HepG2 (cell line): Measurements from ENCODE around the gene PIP5K1C. TPM values are rescaled to one million over a fixed set of nuclear protein-coding genes. Genes with fewer than 3 reads are reported as not detected.
"Not testable (repeated sequence)": the region's sequence is repeated elsewhere in the genome, so short reads cannot be mapped to it uniquely, and the experiment has no call there.

Source experiments
- ATAC-seq: fragments of 200-7000 bp; cut with Tn5 transposase; 3 replicates; pipeline ENCODE4 v1.9.1; 2020; ENCODE audit warnings: mild to moderate bottlenecking, moderate library complexity
- BruUV-seq: library from RNA; stranded (reverse); fragments of 400-500 nt; replicated peaks from 2 replicates; lab custom pipeline; 2021; lab: Mats Ljungman, UMichigan
- CTCF ChIA-PET: fragments of 300-600 bp; formaldehyde crosslinking; extraction: SDS; loops from one replicate; lab custom pipeline; 2021; ENCODE audit warnings: low total read pairs, inconsistent platforms, low intra/inter-chr PET ratio; lab: Yijun Ruan, JAX
- POLR2A ChIA-PET: fragments of 350-600 bp; sonication (Branson Sonifier 250); formaldehyde crosslinking; loops from one replicate; lab custom pipeline; 2020; ENCODE audit warnings: antibody characterized with exemption, inconsistent platforms; lab: Yijun Ruan, JAX
- DNase-seq: peaks from one replicate; pipeline ENCODE4 v3.0.0-alpha.2; 2015; ENCODE audit warnings: low spot score
- FAIRE-seq: peaks from 3 replicates; lab custom pipeline; 2011; peaks lifted over from hg19 to GRCh38; lab: Jason Lieb, UNC
- H2AFZ ChIP-seq: one replicate; pipeline ENCODE4 v1.6.1; 2011; ENCODE audit warnings: low read length, inconsistent platforms
- H3K27ac ChIP-seq: fragments of 300-600 bp; 3 replicates; pipeline ENCODE4 v1.8.0; 2011; ENCODE audit warnings: mixed run types, mild to moderate bottlenecking, mixed read lengths, low read length, inconsistent platforms; ENCODE audit not compliant: insufficient read depth; ENCODE audit errors: extremely low read length
- H3K27me3 ChIP-seq, 2 experiments: fragments of 200-600 bp in 1 of 2; 2 replicates in 1 of 2; 3 replicates in 1 of 2; pipeline versions ENCODE4 v1.6.0 to v1.8.0; 2011; ENCODE audit warnings: low read length in 2 of 2, mild to moderate bottlenecking in 2 of 2, moderate library complexity in 2 of 2, inconsistent platforms in 1 of 2; ENCODE audit not compliant: insufficient read depth in 2 of 2, control insufficient read depth in 1 of 2
- H3K36me3 ChIP-seq, 2 experiments: fragments of 200-600 bp in 1 of 2; replicated peaks in 1 of 2; 2 replicates in 1 of 2; 3 replicates in 1 of 2; pipeline versions ENCODE4 v1.5.1 to v1.8.0; 2011; ENCODE audit warnings: low read length in 2 of 2, inconsistent platforms in 1 of 2; ENCODE audit not compliant: insufficient read depth in 2 of 2, control insufficient read depth in 1 of 2
- H3K4me1 ChIP-seq: 2 replicates; pipeline ENCODE4 v1.5.1; 2012; ENCODE audit warnings: low read length, inconsistent platforms; ENCODE audit not compliant: insufficient read depth
- H3K4me2 ChIP-seq: 2 replicates; pipeline ENCODE4 v1.6.0; 2011; ENCODE audit warnings: low read depth, low read length, inconsistent platforms
- H3K4me3 ChIP-seq, 3 experiments: fragments of 200-600 bp in 1 of 3; sonication (generic), shearing (Covaris generic) in 1 of 3; replicated peaks in 1 of 3; 2 replicates each; pipeline ENCODE4 v1.5.1; 2011 to 2016; ENCODE audit warnings: low read length in 3 of 3, inconsistent platforms in 2 of 3, low read depth in 2 of 3, mild to moderate bottlenecking in 2 of 3, control low read depth in 1 of 3, mixed read lengths in 1 of 3; ENCODE audit not compliant: insufficient read depth in 1 of 3
- H3K79me2 ChIP-seq: one replicate; pipeline ENCODE4 v1.6.1; 2011; ENCODE audit warnings: low read length, inconsistent platforms; ENCODE audit not compliant: insufficient read depth
- H3K9ac ChIP-seq: 2 replicates; pipeline ENCODE4 v1.6.0; 2011; ENCODE audit warnings: mild to moderate bottlenecking, low read depth, low read length, inconsistent platforms; ENCODE audit not compliant: insufficient read depth
- H3K9me3 ChIP-seq: 2 replicates; pipeline ENCODE4 v1.5.1; 2012; ENCODE audit warnings: mild to moderate bottlenecking, low read length
- H4K20me1 ChIP-seq: 2 replicates; pipeline ENCODE4 v1.6.0; 2011; ENCODE audit warnings: inconsistent platforms, mild to moderate bottlenecking, low read length, moderate library complexity; ENCODE audit not compliant: insufficient read depth
- ZNF121 ChIP-seq: sonication (generic); formaldehyde crosslinking; IDR thresholded peaks from 2 replicates; pipeline ENCODE4 v1.5.0; 2020; ENCODE audit warnings: mild to moderate bottlenecking, missing genetic modification reagents
- ZNF441 ChIP-seq: sonication (generic); formaldehyde crosslinking; IDR thresholded peaks from 2 replicates; pipeline ENCODE4 v1.7.0; 2021; ENCODE audit warnings: missing genetic modification reagents, borderline replicate concordance
- WGBS: methylation state at CpG from one replicate; pipeline ENCODE4 v1.1.6; 2017; ENCODE audit warnings: low lambda C conversion rate; 5-methylcytosine and 5-hydroxymethylcytosine counted together
- in situ Hi-C: cut with HindIII; loops from 2 replicates; pipeline ENCODE4 v1.10.0; 2017; ENCODE audit warnings: low pct_unique_long_range_greater_than_20kb; ENCODE audit not compliant: extremely low pct_ligation_motif_present
- intact Hi-C: fragments of 100-400 bp; cut with micrococcal nuclease; formaldehyde crosslinking; loops from one replicate; pipeline ENCODE4 v1.10.0; 2022; ENCODE audit not compliant: unreplicated experiment
- polyA plus RNA-seq, 8 experiments: library from polyadenylated mRNA; depleted of rRNA in 3 of 8; stranded (reverse) in 7 of 8; unstranded in 1 of 8; fragments of >200 nt; fragmentation: Illumina TruSeq in 4 of 8; extraction: Trizol in 4 of 8; gene quantifications; 2 replicates each; pipeline versions ENCODE4 v1.2.1 to v1.2.3, GENCODE V29; 2011 to 2016; ENCODE audit warnings: low read depth in 4 of 8, missing spikeins in 1 of 8, mixed read lengths in 1 of 8; ENCODE audit not compliant: insufficient read depth in 1 of 8
- total RNA-seq, 5 experiments: library from RNA; depleted of rRNA; stranded (reverse); fragments of >200 nt; fragmentation: Illumina TruSeq; extraction: Trizol; gene quantifications; 2 replicates each; pipeline ENCODE4 v1.2.3, GENCODE V29; 2016; ENCODE audit warnings: low read depth in 1 of 5

PIP5K1C gene
- total and polyA plus RNA-seq, 2 of the 13 experiments (the other 11 are each of a cell fraction or from before 2014, with no cell fraction given) = 3.6 to 4.3 TPM

DNA sequence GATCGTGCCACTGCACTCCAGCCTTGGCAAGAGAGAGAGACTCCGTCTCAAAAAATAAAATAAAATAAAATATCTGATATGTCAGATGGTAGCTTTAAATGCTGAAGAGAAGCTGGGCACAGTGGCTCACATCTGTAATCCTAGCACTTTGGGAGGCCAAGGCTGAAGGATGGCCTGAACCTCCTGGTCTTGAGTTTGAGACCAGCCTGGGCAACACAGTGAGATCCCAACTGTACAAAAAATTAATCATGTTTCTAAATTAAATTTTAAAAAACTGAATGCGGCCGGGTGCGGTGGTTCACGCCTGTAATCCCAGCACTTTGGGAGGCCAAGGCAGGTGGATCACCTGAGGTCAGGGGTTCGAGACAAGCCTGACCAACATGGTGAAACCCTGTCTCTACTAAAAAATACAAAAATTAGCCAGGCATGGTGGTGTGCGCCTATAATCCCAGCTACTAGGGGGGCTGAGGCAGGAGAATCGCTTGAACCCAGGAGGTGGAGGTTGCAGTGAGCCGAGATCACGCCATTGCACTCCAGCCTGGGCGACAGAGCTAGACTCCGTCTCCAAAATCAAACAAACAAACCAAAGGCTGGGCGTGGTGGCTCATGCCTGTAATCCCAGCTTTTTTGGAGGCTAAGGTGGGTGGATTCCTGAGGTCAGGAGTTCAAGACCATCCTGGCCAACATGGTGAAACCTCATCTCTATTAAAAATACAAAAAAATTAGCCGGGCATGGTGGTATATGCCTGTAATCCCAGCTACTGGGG is 116.0 kb downstream of the PIP5K1C start:
- H3K4me3 ChIP-seq, H3K9ac ChIP-seq, ATAC-seq, H3K79me2 ChIP-seq, in situ Hi-C loops, CTCF ChIA-PET, POLR2A ChIA-PET, intact Hi-C loops, FAIRE-seq, H3K4me2 ChIP-seq, H3K9me3 ChIP-seq, H2AFZ ChIP-seq, BruUV-seq, DNase-seq, H3K27ac ChIP-seq, H4K20me1 ChIP-seq, H3K36me3 ChIP-seq: not testable (repeated sequence)
- 52% methylated on average over 15 of the region's 15 CpGs for WGBS
- peaks cover 2 to 21% of the 10 kb centered on the region in 2 experiments; a peak in 3 of 5 replicates for H3K27me3 ChIP-seq
- H3K4me1 ChIP-seq = peaks cover 13% of the 10 kb centered on the region; the same call in 1 of the 2 replicates
- peak; percentile 25; the same call in 1 of the 2 replicates for TF ChIP-seq ZNF121
- TF ChIP-seq ZNF441 (CRISPR knock-in tag) = peak; percentile 92; the same call in 1 of the 2 replicates

DNA sequence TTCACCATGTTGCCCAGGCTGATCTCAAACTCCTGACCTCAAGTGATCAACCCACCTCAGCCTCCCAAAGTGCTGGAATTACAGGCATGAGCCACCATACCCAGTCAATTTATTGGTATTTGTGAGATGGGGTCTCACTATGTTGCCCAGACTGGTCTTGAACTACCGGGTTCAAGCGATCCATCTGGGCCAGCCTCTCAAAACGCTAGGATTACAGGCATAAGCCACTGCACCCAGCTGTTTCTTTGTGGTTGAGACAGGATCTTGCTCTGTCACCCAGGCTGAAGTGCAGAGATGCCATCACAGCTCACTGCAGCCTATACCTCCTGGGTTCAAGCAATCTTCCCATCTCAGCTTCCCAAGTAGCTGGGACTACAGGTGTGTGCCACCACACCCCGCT is 118.5 kb downstream of the PIP5K1C start:
- H3K36me3 ChIP-seq, BruUV-seq, H3K9ac ChIP-seq, DNase-seq, H4K20me1 ChIP-seq, ATAC-seq, intact Hi-C loops, in situ Hi-C loops, FAIRE-seq, H2AFZ ChIP-seq, H3K4me3 ChIP-seq, CTCF ChIA-PET, H3K9me3 ChIP-seq, H3K4me2 ChIP-seq, H3K79me2 ChIP-seq, H3K27ac ChIP-seq: not testable (repeated sequence)
- POLR2A ChIA-PET = interaction anchor here (0.6 kb wide), 1 partner anchor 314 kb away, joined by 3 read pairs; no protein-coding TSS in a partner anchor
- Histone ChIP-seq H3K4me1 (peaks cover 14% of the 10 kb centered on the region; the same call in 1 of the 2 replicates), H3K27me3 (peaks cover 2 to 15% of the 10 kb centered on the region in 2 experiments; a peak in 3 of 5 replicates)
- 73% methylated on average over 1 of the region's 4 CpGs for WGBS

Other genes with a start within 250 kb of the PIP5K1C start
- 47.4 and 70.6 TPM in 2 replicates for gene SMIM24, start 219.9 kb downstream of the PIP5K1C start, total RNA-seq (2016; rRNA removed; fragmentation: Illumina TruSeq; extraction: Trizol)
- gene SMIM24, start 219.9 kb downstream of the PIP5K1C start, polyA plus RNA-seq (2011; rRNA removed) = 9.0 and 11.2 TPM in 2 replicates
- gene SMIM44, start 217.0 kb downstream of the PIP5K1C start, total RNA-seq (2016; rRNA removed; fragmentation: Illumina TruSeq; extraction: Trizol) = not detected in 2 replicates
- gene SMIM44, start 217.0 kb downstream of the PIP5K1C start, polyA plus RNA-seq (2011; rRNA removed) = not detected in 2 replicates
- gene DOHH, start 199.8 kb downstream of the PIP5K1C start, total RNA-seq (2016; rRNA removed; fragmentation: Illumina TruSeq; extraction: Trizol) = 10.3 and 13.7 TPM in 2 replicates
- 3.5 and 4.8 TPM in 2 replicates for gene DOHH, start 199.8 kb downstream of the PIP5K1C start, polyA plus RNA-seq (2011; rRNA removed)
- gene FZR1, start 194.2 kb downstream of the PIP5K1C start, total RNA-seq (2016; rRNA removed; fragmentation: Illumina TruSeq; extraction: Trizol) = 18.3 and 29.0 TPM in 2 replicates
- 30.8 and 39.2 TPM in 2 replicates for gene FZR1, start 194.2 kb downstream of the PIP5K1C start, polyA plus RNA-seq (2011; rRNA removed)
- not detected in 2 replicates for gene TEKTIP1, start 161.3 kb downstream of the PIP5K1C start, total RNA-seq (2016; rRNA removed; fragmentation: Illumina TruSeq; extraction: Trizol)
- not detected in 2 replicates for gene TEKTIP1, start 161.3 kb downstream of the PIP5K1C start, polyA plus RNA-seq (2011; rRNA removed)
- 14.0 and 29.1 TPM in 2 replicates for gene MFSD12, start 142.9 kb downstream of the PIP5K1C start, total RNA-seq (2016; rRNA removed; fragmentation: Illumina TruSeq; extraction: Trizol)
- 27.2 and 37.0 TPM in 2 replicates for gene MFSD12, start 142.9 kb downstream of the PIP5K1C start, polyA plus RNA-seq (2011; rRNA removed)
- gene HMG20B, start 127.5 kb downstream of the PIP5K1C start, total RNA-seq (2016; rRNA removed; fragmentation: Illumina TruSeq; extraction: Trizol) = 23.0 and 29.2 TPM in 2 replicates
- 23.9 and 24.8 TPM in 2 replicates for gene HMG20B, start 127.5 kb downstream of the PIP5K1C start, polyA plus RNA-seq (2011; rRNA removed)
- not detected in 2 replicates for gene GIPC3, start 115.0 kb downstream of the PIP5K1C start, total RNA-seq (2016; rRNA removed; fragmentation: Illumina TruSeq; extraction: Trizol)
- gene GIPC3, start 115.0 kb downstream of the PIP5K1C start, polyA plus RNA-seq (2011; rRNA removed) = 0.05 and 0.08 TPM in 2 replicates
- not detected in 2 replicates for gene TBXA2R, start 93.6 kb downstream of the PIP5K1C start, total RNA-seq (2016; rRNA removed; fragmentation: Illumina TruSeq; extraction: Trizol)
- gene TBXA2R, start 93.6 kb downstream of the PIP5K1C start, polyA plus RNA-seq (2011; rRNA removed) = 0.05 and 0.09 TPM in 2 replicates
- gene CACTIN, start 73.7 kb downstream of the PIP5K1C start, total RNA-seq (2016; rRNA removed; fragmentation: Illumina TruSeq; extraction: Trizol) = 11.1 and 16.6 TPM in 2 replicates
- gene CACTIN, start 73.7 kb downstream of the PIP5K1C start, polyA plus RNA-seq (2011; rRNA removed) = 10.0 and 11.5 TPM in 2 replicates
- gene TJP3, start 7.9 kb upstream of the PIP5K1C start, total RNA-seq (2016; rRNA removed; fragmentation: Illumina TruSeq; extraction: Trizol) = 20.6 and 21.5 TPM in 2 replicates
- 2.3 and 3.3 TPM in 2 replicates for gene TJP3, start 7.9 kb upstream of the PIP5K1C start, polyA plus RNA-seq (2011; rRNA removed)
- gene APBA3, start 61.2 kb upstream of the PIP5K1C start, total RNA-seq (2016; rRNA removed; fragmentation: Illumina TruSeq; extraction: Trizol) = 12.9 and 14.3 TPM in 2 replicates
- gene APBA3, start 61.2 kb upstream of the PIP5K1C start, polyA plus RNA-seq (2011; rRNA removed) = 14.2 and 18.7 TPM in 2 replicates
- 66.9 and 85.6 TPM in 2 replicates for gene MRPL54, start 62.2 kb upstream of the PIP5K1C start, total RNA-seq (2016; rRNA removed; fragmentation: Illumina TruSeq; extraction: Trizol)
- 36.8 and 37.2 TPM in 2 replicates for gene MRPL54, start 62.2 kb upstream of the PIP5K1C start, polyA plus RNA-seq (2011; rRNA removed)
- gene RAX2, start 71.8 kb upstream of the PIP5K1C start, total RNA-seq (2016; rRNA removed; fragmentation: Illumina TruSeq; extraction: Trizol) = not detected in 2 replicates
- gene RAX2, start 71.8 kb upstream of the PIP5K1C start, polyA plus RNA-seq (2011; rRNA removed) = not detected in 2 replicates
- gene MATK, start 85.9 kb upstream of the PIP5K1C start, total RNA-seq (2016; rRNA removed; fragmentation: Illumina TruSeq; extraction: Trizol) = not detected in 2 replicates
- gene MATK, start 85.9 kb upstream of the PIP5K1C start, polyA plus RNA-seq (2011; rRNA removed) = 0.09 TPM in 2 replicates
- 0.69 and 1.00 TPM in 2 replicates for gene ZFR2, start 168.6 kb upstream of the PIP5K1C start, total RNA-seq (2016; rRNA removed; fragmentation: Illumina TruSeq; extraction: Trizol)
- 0.37 and 0.50 TPM in 2 replicates for gene ZFR2, start 168.6 kb upstream of the PIP5K1C start, polyA plus RNA-seq (2011; rRNA removed)
- gene ATCAY, start 180.2 kb upstream of the PIP5K1C start, total RNA-seq (2016; rRNA removed; fragmentation: Illumina TruSeq; extraction: Trizol) = not detected in 2 replicates
- not detected in 2 replicates for gene ATCAY, start 180.2 kb upstream of the PIP5K1C start, polyA plus RNA-seq (2011; rRNA removed)
- gene NMRK2, start 232.6 kb upstream of the PIP5K1C start, total RNA-seq (2016; rRNA removed; fragmentation: Illumina TruSeq; extraction: Trizol) = not detected in 2 replicates
- not detected in 2 replicates for gene NMRK2, start 232.6 kb upstream of the PIP5K1C start, polyA plus RNA-seq (2011; rRNA removed)